ENCODE results near the gene GSK3B.

Gene GSK3B

GRCh38 chr3:120093119-120093910 is 932 bp downstream of the GSK3B start:
- TF ChIP-seq, protein P1, sequence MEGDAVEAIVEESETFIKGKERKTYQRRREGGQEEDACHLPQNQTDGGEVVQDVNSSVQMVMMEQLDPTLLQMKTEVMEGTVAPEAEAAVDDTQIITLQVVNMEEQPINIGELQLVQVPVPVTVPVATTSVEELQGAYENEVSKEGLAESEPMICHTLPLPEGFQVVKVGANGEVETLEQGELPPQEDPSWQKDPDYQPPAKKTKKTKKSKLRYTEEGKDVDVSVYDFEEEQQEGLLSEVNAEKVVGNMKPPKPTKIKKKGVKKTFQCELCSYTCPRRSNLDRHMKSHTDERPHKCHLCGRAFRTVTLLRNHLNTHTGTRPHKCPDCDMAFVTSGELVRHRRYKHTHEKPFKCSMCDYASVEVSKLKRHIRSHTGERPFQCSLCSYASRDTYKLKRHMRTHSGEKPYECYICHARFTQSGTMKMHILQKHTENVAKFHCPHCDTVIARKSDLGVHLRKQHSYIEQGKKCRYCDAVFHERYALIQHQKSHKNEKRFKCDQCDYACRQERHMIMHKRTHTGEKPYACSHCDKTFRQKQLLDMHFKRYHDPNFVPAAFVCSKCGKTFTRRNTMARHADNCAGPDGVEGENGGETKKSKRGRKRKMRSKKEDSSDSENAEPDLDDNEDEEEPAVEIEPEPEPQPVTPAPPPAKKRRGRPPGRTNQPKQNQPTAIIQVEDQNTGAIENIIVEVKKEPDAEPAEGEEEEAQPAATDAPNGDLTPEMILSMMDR (IDR thresholded peaks at IDR 0.05; ENCODE audit: low read length, missing control alignments): no peak
- H3K4me3 ChIP-seq (replicated peaks; ENCODE audit: low read depth, low read length): peak overlapping the region; percentile 73
- DNase-seq (ENCODE audit: low read depth): peak; percentile 92

DNA sequence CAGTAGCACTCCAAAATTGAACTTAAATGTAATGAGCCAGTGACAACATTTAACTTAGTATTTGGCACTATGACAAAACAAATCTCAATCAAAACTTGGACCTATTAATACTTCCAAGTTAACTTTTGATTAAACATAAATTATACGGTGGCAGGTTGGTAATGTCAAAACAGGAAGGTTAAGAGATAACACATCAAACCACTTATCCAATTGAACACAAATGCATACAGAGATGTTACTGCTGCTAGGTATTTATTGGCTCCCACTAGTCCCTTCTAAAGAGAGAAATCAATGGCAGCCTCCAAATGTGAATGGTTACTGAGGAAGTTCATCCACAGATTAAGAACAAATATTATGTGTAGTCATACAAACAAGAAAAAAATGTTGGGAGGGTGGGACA is 1.8 kb downstream of the GSK3B start:
- DNase-seq (ENCODE audit: low read depth): no peak
- peak overlapping the region; percentile 73 for H3K4me3 ChIP-seq (replicated peaks; ENCODE audit: low read depth, low read length)
- TF ChIP-seq, protein P1 (IDR thresholded peaks at IDR 0.05; ENCODE audit: low read length, missing control alignments): no peak

- TF ChIP-seq, protein P1 (IDR thresholded peaks at IDR 0.05; ENCODE audit: low read length, missing control alignments): no peak
- DNase-seq (ENCODE audit: low read depth): no peak
- H3K4me3 ChIP-seq (replicated peaks; ENCODE audit: low read depth, low read length): peak overlapping the region; percentile 73
Measured at GRCh38 chr3:120090422-120090821, 3.8 kb downstream of the GSK3B start.

GRCh38 chr3:120089089-120089488 is 5.2 kb downstream of the GSK3B start:
- TF ChIP-seq, protein P1 (IDR thresholded peaks at IDR 0.05; ENCODE audit: low read length, missing control alignments): no peak
- no peak for DNase-seq (ENCODE audit: low read depth)
- no peak overlapping the region for H3K4me3 ChIP-seq (replicated peaks; ENCODE audit: low read depth, low read length)

DNA sequence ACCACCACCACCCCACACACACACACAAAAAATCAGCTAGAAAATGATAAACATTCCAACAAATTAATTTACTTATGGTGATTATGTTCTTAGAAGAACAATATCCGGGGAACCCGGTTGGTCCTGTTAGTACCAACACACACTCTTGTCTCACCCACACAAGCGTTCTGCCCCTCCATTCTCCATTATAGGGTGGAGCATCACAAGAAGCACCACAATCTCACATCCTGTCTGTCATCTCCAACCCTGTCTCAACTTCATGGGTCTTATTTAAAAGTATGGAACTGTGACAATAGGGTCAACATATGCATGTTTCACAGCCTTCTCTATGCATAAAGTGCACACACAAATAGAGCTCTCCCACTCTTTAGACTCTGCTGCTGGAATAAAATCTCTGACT is 5.6 kb downstream of the GSK3B start:
- no peak for DNase-seq (ENCODE audit: low read depth)
- TF ChIP-seq, protein P1 (IDR thresholded peaks at IDR 0.05; ENCODE audit: low read length, missing control alignments): no peak
- H3K4me3 ChIP-seq (replicated peaks; ENCODE audit: low read depth, low read length): no peak overlapping the region

GRCh38 chr3:120081719-120082118 is 12.5 kb downstream of the GSK3B start:
- no peak for DNase-seq (ENCODE audit: low read depth)
- no peak overlapping the region for H3K4me3 ChIP-seq (replicated peaks; ENCODE audit: low read depth, low read length)
- TF ChIP-seq, protein P1 (IDR thresholded peaks at IDR 0.05; ENCODE audit: low read length, missing control alignments): no peak

DNA sequence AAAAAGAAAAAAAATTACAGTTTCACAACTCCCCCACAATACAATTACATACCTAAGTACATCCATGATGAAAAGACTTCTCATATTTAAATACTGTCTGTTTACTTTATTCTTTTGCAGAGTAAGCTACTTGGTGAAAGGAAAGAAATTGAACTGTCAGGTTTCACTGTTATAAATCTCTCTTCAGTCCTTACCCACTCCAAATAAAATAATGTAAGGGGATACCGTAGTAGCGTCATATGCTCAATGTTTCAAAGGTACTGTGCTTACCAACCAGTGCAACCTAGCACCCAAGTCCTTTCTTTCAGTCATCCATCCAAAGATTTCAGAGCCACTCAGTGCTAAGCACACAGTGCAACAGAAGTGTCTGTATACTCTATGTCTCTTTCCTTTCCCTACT is 13.4 kb downstream of the GSK3B start:
- DNase-seq (ENCODE audit: low read depth): no peak
- TF ChIP-seq, protein P1 (IDR thresholded peaks at IDR 0.05; ENCODE audit: low read length, missing control alignments): no peak
- H3K4me3 ChIP-seq (replicated peaks; ENCODE audit: low read depth, low read length): no peak overlapping the region
